ENCODE measurements around the gene TEX35. TPM values are rescaled to one million over a fixed set of nuclear protein-coding genes. Genes with fewer than 3 reads are reported as not detected.

The TEX35 gene
- total RNA-seq, 3 donors from 2014 or later (not counting 1 experiment from before 2014, with no cell fraction given), result not detected

DNA sequence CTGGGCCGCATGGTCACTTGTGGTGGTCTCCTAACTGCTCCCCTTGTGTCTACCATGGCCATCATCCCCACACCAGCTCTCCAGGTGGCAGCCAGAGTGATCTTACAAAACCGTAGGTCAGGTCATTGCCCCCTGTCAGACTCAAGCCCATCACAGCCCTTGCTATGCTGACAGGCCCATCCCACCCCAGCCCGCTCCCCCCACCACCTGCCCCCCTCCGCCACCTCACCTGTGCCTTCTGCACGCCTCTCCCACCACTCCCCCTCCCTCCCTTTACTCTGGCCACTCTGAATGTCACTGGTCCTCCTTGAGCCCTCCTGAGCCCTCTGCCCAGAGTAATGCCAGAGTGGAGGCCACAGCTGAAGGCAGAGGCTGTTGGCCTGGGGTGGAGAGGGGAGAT, 28.5 kb downstream of the TEX35 start:
- TF ChIP-seq, protein P1, sequence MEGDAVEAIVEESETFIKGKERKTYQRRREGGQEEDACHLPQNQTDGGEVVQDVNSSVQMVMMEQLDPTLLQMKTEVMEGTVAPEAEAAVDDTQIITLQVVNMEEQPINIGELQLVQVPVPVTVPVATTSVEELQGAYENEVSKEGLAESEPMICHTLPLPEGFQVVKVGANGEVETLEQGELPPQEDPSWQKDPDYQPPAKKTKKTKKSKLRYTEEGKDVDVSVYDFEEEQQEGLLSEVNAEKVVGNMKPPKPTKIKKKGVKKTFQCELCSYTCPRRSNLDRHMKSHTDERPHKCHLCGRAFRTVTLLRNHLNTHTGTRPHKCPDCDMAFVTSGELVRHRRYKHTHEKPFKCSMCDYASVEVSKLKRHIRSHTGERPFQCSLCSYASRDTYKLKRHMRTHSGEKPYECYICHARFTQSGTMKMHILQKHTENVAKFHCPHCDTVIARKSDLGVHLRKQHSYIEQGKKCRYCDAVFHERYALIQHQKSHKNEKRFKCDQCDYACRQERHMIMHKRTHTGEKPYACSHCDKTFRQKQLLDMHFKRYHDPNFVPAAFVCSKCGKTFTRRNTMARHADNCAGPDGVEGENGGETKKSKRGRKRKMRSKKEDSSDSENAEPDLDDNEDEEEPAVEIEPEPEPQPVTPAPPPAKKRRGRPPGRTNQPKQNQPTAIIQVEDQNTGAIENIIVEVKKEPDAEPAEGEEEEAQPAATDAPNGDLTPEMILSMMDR (IDR thresholded peaks at IDR 0.05), result no peak
- peak overlapping the region in 1 of 2 donors; percentile 86 for H3K27ac Mint-ChIP-seq
- H3K4me1 ChIP-seq (ENCODE audit: control insufficient read depth, insufficient read depth, low read length), result peaks cover 15% of the 10 kb centered on the region
- no peaks in the 10 kb centered on the region for H3K9me3 ChIP-seq (ENCODE audit: control insufficient read depth, insufficient read depth, low read length)
- no peaks in the 10 kb centered on the region for H3K27me3 ChIP-seq (ENCODE audit: control insufficient read depth, insufficient read depth, low read length)
- H3K4me3 ChIP-seq (ENCODE audit: low read length), result no peak overlapping the region
- peak overlapping the region; percentile 95 for H3K4me3 Mint-ChIP-seq
- 90% methylated on average over 2 of the region's 5 CpGs for WGBS (ENCODE audit: insufficient coverage)
- peaks cover 0 to 4% of the 10 kb centered on the region in 2 donors for H3K27me3 Mint-ChIP-seq (ENCODE audit: low read depth in 2 of 2)
- no peaks in the 10 kb centered on the region for H3K36me3 Mint-ChIP-seq
- no peaks in the 10 kb centered on the region for H3K9me3 Mint-ChIP-seq
- H3K36me3 ChIP-seq (ENCODE audit: control insufficient read depth, insufficient read depth, low read length), result no peaks in the 10 kb centered on the region
- ATAC-seq (no peak), DNase-seq (no peak)
- H3K4me1 Mint-ChIP-seq, result peaks cover 0 to 22% of the 10 kb centered on the region in 2 donors
- H3K27ac ChIP-seq (ENCODE audit: low read length), result no peak overlapping the region
- intact Hi-C loops (cut with micrococcal nuclease), result no loop called here

DNA sequence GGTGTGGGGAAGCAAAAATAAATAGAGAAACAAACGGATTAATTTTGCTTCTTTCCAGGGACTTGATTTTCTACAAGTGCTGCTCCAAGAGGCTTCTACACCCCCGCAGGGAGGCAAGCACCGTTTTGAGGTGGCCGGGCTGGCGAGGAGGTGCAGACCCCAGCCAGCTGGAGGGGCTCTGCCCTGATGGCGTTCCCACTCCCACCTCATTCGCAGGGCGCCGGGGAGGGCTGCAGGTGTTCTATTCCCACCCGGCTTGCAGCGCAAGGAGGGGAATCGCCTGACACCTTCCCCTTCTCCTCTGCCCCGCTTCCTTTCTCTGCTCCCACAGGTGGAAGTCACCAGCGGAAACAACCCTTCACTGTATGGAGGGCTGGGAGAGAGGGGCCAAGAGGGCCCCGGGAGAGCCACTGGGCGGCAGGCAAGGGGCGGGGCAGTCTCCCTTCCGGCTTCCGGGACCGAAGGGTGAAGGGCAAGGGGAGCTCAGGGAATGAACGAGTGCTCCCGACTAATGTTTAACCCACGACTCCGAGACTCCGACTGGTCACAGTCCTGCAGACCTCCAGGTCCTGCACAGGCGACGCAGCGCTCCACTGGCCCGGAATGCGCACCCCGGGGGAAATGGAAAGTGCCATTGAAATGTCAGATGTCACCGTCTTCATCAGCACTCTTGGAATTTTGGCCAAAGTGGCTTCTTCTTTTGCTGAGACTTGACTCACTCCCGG, 29.1 kb downstream of the TEX35 start:
- Histone ChIP-seq H3K27ac (ENCODE audit: low read length) (peak overlapping the region; percentile 34), H3K36me3 (ENCODE audit: control insufficient read depth, insufficient read depth, low read length) (no peaks in the 10 kb centered on the region), H3K27me3 (ENCODE audit: control insufficient read depth, insufficient read depth, low read length) (no peaks in the 10 kb centered on the region), H3K9me3 (ENCODE audit: control insufficient read depth, insufficient read depth, low read length) (no peaks in the 10 kb centered on the region), H3K4me3 (ENCODE audit: low read length) (peak overlapping the region; percentile 82), H3K4me1 (ENCODE audit: control insufficient read depth, insufficient read depth, low read length) (peaks cover 15% of the 10 kb centered on the region)
- DNase-seq (peak in 1 of 2 donors; percentile 56), ATAC-seq (peak; percentile 28 to 50 (median 40))
- Mint-ChIP-seq H3K4me1 (peaks cover 0 to 22% of the 10 kb centered on the region in 2 donors), H3K27me3 (ENCODE audit: low read depth in 2 of 2) (peaks cover 0 to 4% of the 10 kb centered on the region in 2 donors), H3K9me3 (no peaks in the 10 kb centered on the region), H3K36me3 (no peaks in the 10 kb centered on the region), H3K27ac (peak overlapping the region in 1 of 2 donors; percentile 86), H3K4me3 (peak overlapping the region; percentile 95)
- TF ChIP-seq, protein P1 (IDR thresholded peaks at IDR 0.05), result no peak
- 5% methylated on average over 33 of the region's 33 CpGs for WGBS (ENCODE audit: insufficient coverage)
- intact Hi-C loops (cut with micrococcal nuclease), result loop anchor here (1.0 kb wide), 3 partner anchors 10 to 823 kb away; partner anchors contain the start of gene AXDND1

DNA sequence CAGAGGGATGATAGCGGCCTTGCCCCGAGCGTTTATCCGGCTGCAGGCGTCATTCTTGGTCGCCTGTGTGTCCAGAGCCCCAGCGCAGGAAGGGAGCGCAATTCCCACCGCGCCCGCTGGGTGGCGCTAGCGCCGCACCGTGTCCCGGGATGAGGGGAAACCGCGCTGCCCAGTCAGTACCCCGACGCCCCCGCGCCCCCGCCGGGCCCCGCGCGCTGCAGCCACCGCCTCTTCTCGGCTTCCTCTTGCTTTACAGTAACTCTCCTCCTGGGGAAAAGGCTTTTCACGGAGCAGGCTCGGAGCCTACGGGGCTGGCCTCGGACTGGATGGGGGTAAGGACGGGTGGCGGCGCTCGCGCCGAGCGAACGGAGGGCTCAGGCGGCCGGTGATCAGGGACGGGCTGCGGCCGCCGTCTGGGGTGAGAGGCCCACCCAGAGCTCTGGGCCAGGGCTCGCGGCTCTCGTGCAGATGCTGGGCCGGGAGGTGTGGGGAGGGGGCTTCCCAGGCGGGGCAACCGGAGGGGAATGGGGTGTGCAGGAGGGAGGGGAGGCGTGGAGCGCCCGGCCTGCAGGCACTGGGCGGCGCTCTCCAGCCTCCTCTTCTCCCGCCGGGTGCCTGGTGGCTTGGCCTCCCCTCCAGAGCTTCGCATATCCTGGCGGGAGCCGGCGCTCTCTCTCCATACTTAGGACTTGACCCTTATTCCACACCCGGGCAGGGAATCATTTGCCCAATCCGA, 29.8 kb downstream of the TEX35 start:
- 1% methylated on average over 64 of the region's 66 CpGs for WGBS (ENCODE audit: insufficient coverage)
- Mint-ChIP-seq H3K36me3 (no peaks in the 10 kb centered on the region), H3K9me3 (no peaks in the 10 kb centered on the region), H3K4me3 (peak overlapping the region; percentile 95), H3K27ac (peak overlapping the region in 1 of 2 donors; percentile 86), H3K27me3 (ENCODE audit: low read depth in 2 of 2) (peaks cover 0 to 3% of the 10 kb centered on the region in 2 donors), H3K4me1 (peaks cover 0 to 22% of the 10 kb centered on the region in 2 donors)
- ATAC-seq (peak; percentile 94 to 97 (median 95)), DNase-seq (peak; percentile 88 to 94)
- no peaks in the 10 kb centered on the region for H3K9me3 ChIP-seq (ENCODE audit: control insufficient read depth, insufficient read depth, low read length)
- peaks cover 15% of the 10 kb centered on the region for H3K4me1 ChIP-seq (ENCODE audit: control insufficient read depth, insufficient read depth, low read length)
- TF ChIP-seq, protein P1 (IDR thresholded peaks at IDR 0.05), result peak; percentile 99
- peak overlapping the region; percentile 34 for H3K27ac ChIP-seq (ENCODE audit: low read length)
- H3K36me3 ChIP-seq (ENCODE audit: control insufficient read depth, insufficient read depth, low read length), result no peaks in the 10 kb centered on the region
- peak overlapping the region; percentile 82 for H3K4me3 ChIP-seq (ENCODE audit: low read length)
- intact Hi-C loops (cut with micrococcal nuclease), result loop anchor here (1.0 kb wide), 3 partner anchors 10 to 823 kb away; partner anchors contain the start of gene AXDND1
- no peaks in the 10 kb centered on the region for H3K27me3 ChIP-seq (ENCODE audit: control insufficient read depth, insufficient read depth, low read length)
